ENCODE measurements around the gene VPS35L.
"Not testable (repeated sequence)": the region's sequence is repeated elsewhere in the genome, so short reads cannot be mapped to it uniquely, and the experiment has no call there.

VPS35L gene

DNA sequence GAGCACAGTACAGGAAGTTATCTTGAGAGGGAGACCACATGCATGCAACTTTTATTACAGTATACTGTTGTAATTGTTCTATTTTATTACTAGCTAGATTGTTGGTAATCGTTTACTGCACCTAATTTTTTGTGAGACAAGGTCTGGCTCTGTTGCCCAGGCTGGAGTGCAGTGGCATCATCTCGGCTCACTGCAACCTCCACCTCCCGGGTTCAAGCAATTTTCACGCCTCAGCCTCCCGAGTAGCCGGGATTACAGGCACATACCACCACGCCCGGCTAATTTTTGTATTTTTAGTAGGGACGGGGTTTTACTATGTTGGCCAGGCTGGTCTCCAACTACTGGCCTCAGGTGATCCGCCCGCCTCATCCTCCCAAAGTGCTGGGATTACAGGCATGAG is 161.2 kb downstream of the VPS35L start:
- not testable (repeated sequence) for DNase-seq

DNA sequence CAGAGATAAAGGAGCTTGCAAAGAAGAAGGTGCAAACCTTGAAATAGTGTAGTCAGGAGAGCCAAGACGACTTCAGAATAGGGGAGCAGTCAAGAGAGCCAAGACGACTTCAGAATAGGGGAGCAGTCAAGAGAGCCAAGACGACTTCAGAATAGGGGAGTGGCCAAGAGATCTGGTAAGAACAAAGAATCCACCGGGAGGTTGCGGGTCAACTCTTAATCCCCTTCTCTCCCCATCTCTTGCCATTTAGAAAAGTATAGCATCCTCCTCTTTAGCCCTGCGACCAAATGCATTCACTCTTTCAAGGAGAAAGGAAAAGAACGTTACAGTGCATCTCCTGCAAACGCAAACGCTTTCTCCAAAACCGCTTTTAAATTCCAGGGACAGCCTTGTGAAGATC is 161.8 kb downstream of the VPS35L start:
- no peak for DNase-seq

DNA sequence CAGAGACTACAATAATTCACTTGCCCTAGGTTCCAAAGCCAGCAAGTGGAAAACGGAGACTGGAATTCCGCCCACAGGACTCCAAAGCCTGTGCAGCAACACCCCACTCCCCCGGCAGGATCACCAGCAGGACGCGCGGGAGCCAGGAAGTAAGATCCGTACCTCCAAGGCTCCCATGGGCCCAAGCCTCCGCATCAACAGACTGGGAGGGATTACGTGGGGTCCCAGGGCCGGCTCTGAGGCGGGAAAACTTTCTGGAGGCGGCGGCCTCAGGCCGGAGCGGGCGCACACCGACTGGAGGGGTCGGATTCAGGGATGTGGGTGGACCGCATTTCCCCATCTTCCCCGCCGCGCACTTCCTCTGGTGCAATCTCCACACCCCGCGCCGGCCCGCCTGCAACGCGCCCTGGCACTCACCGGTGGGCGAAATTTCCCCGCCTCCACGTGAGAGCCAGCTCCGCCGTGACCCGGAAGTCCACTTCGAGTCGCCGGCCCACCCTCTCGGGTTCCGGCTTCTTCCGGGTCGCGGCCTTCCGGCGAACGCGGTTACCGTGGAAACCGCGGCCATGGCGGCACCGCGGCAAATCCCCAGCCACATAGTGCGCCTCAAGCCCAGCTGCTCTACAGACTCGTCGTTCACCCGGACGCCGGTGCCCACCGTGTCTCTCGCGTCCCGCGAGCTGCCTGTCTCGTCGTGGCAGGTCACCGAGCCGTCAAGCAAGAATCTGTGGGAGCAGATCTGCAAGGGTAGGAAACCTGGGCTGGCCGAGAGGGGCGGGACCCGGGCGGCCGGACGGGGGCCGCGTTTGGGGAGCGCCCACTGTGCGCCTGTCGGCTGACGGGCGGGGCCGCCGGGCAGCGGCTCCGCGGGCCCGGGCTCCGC is 162.5 kb downstream of the VPS35L start, which contains the start of the genes IQCK and KNOP1:
TSS of gene IQCK (plus strand) at position 531 of the 883 bp plus-strand sequence. CDS start at position 567, 36 bp downstream.
TSS of gene KNOP1 (minus strand) at position 487 of the 883 bp plus-strand sequence. CDS start 3,192 bp downstream, outside the sequence.
- peak; percentile 93 for DNase-seq

DNA sequence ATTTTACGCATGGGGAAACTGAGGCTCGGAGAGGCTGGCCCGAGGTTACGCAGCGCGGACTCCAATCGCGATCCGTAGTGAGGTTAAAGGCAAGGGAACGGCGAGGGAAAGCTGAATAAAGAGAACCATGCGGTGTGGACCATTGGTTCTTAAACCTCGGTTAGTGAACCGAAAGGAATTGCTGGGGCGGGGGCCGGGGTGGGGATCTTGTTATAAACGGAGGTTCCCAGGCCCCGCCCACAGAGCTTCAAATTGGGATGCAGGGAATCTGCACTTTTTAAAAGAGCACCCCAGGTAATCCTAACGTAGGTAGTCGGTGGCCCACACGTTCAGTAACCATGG is 163.1 kb downstream of the VPS35L start:
- DNase-seq: peak; percentile 38

DNA sequence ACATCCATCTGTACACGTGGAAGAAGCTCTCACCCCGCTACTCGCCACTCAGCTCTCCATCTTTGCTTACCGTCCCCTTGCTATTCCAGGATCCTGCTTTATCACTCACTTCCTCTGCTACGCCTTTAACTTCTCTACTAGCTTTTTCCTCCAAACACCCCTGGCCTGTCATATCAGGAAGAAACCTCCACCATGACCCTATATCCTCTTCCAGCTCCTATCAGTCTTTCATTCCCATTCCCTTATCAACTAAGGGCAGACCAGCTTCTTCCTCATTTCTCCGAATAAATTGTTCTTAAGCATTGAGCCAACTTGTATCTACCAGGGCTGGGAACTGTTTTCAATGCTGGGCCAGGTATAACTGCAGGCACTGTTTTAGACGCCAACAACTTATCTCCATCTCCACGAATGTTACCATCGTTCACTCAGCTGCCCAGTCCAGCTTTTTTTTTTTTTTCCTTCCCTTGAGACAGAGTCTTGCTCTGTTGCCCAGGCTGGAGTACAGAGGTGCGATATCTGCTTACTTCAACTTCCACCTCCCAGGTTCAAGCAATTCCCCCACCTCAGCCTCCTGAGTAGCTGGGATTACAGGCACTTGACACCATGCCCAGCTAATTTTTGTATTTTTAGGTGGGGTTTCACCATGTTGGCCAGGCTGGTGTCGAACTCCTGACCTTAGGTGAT is 166.9 kb downstream of the VPS35L start:
- DNase-seq: no peak

DNA sequence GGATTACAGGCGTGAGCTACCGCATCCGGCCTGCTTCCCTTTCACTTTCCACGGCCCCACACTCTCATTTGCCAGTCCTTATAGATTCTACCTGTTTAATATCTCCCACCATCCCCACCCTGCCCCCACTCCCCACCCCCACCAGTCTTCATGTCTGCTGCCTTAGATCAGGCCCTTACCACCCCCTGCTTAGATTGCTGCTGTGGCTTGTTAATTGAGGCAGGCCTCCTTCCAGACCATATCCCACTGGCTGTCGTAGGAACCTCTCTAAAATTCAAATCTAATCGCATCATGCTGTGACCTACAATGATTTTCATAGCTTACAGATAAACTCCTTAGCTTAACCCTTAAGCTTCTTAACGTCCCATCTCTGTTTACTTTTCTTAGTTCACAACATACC is 167.5 kb downstream of the VPS35L start:
- no peak for DNase-seq

DNA sequence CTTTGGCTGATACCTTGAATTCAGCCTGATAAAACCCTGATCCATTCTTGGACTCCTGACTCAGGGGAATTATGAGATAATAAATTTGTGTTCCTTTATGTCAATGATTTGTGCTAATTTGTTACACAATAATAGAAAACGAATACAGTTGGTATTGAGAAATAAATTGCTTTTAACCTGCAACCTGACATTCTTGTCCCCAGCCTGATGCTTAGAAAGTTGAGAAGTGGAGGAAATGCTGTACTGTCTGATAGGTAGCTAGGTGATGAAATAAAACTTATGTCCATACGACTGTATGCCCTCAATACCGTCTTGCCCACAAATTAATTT is 173.1 kb downstream of the VPS35L start:
- DNase-seq: no peak

DNA sequence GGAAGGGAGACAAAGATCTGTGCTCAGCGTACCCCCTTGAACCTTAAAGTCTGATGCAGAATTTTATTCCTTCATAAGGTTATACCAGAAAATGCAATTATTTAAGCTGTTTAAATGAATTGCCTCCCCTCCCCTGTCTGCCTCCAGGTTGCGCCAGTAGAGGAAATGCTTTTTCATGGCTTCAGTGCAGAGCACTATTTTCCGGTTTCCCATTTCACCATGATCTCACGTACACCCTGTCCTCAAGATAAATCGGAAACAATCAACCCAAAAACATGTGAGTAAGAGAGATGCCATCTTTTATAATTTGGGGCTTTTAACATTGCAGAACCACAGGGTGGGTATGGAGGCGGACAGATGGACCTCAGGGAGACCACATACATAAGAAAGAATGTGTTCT is 178.0 kb downstream of the VPS35L start:
- DNase-seq: no peak

DNA sequence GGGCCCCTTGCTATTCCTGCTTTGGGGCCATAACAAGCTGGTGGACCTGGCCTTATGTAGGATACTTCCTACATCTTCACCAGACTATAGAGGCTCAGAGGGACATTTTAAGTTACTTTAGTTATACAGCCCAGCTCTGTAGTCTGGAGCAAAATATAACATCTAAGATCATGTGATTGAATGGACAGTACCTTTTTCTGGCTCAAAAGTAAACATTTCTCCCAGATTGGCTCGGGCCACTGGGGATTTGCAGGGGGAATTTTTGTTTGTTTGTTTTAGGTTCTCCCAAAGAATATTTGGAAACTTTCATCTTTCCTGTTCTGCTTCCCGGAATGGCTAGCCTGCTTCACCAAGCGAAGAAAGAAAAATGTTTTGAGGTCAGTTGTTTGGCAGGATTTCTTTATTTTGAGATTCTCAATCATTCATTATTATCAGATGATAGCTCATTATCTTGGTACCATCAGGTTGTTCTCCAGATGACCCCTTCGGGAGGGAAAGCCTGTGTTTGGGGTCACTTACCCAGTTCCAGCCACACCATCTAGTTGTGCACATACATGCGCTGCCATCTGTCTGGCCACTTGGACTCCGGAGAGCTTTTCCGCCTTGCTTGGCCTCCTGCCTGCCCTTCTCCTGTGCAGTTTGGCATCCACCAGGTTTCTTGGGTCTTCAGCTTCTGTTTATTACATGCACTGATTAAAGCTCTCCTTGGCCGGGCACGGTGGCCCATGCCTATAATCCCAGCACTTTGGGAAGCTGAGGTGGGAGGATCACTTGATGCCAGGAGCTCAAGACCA is 179.8 kb downstream of the VPS35L start:
- DNase-seq: no peak

DNA sequence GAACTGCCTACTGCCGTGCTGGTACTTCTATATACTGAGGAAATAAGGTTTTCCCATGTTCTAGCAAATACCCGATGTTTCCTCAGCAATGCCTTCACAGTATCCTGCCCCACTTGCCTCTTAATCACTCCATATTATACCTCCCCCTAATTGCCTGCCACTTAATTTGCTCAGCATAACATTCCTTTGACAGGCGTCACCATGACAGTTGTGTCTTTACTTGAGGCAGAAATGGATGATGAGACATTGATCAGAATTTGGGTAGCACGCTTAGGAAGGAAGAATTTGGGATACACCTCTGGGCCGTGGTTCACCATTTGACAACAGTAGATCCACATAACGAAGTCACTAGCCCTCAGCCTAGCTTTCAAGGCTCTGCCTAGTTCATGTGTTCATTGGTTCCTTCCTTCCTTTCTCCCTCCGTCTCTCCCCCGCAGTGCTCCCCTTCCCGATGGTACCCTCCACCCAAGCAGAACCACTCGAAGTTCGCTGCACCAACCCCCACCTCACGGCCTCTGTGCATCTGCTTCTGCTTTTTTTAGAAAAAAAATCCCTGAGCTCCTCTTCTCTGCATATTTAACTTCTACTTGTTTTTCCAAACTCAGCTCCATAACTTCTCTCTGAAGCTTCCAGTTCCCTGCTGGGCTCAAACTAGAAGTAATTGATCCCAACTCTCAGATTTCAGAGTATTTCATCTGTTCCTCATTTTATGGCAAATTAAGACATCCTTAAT is 182.0 kb downstream of the VPS35L start:
- no peak for DNase-seq

DNA sequence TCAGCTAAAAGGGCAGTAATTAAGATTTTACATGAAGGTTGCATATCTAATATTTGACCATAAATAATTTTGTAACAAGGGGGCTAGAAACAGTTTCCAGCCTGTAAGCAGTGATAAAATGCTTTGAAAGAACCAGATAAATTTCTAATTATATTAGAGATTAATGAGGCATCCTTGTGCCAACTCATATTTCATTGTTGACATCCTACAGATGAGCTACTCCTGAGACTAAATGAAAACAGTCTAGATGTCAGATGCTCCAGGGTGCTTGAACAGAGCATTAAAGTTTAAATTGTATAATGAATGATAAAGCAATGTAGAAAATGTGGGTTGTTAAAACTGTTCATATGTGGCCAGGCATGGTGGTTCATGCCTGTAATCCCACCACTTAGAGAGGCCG is 185.9 kb downstream of the VPS35L start:
- DNase-seq: no peak

DNA sequence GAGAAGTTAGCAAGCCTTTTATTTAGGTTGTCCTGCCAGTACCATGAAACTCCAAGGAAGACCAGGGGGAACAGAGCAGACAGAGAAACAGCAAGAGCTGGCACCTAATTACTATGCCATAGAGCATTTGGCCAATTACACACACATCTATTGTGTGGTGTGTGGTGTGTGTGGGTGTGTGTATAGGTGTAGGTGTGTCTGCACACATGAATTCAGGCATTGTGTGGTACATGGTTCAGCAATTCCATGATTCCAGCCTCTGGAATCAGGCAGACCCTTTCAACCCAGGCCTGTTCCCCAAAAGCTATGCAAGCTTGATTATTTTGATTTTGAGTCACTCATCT is 188.3 kb downstream of the VPS35L start:
- DNase-seq: no peak

DNA sequence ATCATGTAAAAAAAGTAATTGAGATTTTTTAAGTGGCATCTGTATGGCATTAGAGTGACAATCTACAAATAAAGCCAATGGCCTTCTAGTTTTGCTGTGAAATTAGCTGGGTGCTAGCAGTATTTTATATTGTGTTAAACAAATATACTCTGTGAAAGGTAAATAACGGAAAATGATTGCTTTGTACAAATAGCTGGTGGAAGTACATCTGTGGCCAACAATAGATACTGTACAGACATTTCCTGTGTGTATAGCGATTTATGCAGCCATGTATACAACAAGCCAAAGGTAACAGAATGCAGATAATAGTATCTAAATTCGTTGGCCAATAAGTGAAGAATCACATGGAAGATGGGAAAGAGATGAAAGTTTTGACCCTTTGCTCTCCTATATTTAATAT is 189.2 kb downstream of the VPS35L start:
- DNase-seq: no peak

DNA sequence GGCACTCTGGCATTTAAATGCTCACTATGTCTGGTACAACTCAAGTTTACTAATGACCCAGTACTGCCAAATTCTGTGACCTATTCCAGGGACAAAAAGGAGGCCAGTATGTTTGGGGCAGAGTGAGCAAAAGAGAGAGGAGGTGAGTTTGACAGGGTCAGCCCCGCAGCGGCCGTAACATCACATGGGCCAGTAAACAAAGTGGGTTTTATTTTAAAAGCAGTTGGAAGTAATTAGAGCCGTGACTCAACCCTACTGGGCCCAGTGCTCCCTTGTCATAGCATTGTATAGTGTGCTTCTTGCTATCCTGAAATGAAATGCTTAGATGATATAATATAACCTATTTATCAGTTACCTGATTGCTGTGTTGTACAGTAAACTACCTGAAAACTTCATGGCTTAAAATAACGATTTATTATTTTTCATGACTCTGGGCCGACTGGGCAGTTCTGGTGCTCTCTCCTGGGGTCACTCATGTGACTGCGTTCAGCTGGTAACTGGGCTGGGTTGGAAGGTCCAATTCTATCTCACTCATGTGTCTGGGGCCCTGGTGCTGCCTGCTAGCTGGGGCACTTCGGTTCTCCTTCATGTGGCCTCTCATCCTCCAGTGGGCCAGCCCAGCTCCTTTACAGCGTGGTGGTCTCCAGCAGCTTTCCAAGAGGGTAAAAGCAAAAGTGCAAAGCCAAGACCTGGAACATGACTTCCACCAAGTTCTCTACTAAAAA is 189.9 kb downstream of the VPS35L start:
- DNase-seq: no peak

DNA sequence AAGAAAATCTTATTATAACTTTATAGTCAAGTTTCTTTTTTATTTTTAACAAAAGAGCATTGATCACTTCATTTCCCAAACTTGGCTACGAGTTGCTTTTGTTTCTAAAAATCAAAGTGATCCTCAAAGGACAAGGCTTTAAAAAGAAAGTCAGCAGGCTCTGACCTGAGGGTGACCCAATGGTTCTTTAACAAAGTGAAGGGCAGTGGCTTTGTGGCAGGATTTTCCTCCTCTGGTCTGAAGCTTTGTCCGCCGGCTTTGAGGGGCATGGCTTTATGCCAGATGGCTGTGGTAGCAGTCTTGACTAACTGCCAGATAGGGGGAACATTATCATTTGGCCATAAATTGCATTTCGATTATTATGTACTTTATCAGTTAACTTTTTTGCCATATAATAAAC is 191.1 kb downstream of the VPS35L start:
- DNase-seq: no peak

DNA sequence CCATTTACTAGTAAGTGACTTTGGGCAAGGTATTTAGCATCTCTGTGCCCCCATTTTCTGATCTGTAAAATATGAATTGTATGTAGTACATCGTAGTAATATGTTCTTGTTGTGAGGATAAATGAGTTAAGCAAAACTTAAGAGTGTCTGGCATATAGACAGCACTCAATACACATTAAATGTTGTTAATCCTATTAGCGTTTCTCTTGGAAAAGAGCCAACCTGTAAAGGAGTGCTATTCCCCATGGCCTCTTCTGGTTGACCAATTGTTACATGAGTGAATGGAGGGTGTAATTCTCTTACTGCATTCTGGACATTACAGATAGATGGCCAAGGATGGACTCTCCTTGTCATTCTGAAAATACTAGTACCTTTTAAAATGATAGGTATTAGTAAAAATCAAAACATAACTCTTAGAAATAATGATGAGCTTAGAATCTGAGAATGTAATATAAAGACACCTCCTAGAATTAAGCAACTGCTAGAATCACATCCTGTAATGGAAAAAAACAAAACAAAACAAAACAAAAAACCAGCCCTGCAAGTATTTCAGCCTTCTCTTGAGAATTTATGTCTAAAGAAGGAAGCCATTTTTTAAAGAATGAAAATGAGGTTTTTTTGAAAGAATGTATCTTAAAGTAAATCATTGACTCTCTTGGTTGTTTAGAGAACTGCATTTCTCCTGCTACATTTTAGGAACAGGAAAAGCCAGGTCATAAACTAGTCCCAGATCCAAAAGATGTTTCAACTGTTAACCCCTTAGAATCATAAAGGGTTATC is 193.1 kb downstream of the VPS35L start:
- DNase-seq: no peak

DNA sequence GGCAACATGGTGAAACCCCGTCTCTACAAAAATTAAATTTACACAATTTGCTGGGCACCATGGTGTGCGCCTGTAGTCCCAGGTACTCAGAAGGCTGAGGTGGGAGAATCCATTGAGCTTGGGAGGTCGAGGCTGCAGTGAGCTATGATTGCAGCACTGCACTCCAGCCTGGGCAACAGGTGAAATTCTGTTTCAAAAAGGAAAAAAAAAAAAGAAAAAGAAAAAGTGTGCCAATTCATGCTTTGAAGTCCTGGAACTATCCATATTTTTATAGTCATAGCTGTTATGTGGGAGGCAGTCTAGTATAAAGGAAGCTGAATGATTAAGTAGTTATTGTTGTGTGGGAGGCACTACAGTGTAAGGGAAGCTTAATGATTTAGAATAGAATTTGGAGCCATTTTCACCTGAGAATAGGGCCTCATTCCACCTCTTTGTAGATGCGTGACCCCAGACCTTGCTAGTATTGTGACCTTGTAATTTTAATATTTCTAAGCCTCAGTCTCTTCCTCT is 194.1 kb downstream of the VPS35L start:
- DNase-seq: peak; percentile 48

All from NCI-H226 (cell line).